NCI-H1048 (cell line): ENCODE measurements around the gene PACSIN1.

Experiments used
- DNase-seq: peaks from one replicate; lab custom pipeline; 2025; lab: John Stamatoyannopoulos, UW

PACSIN1 gene

GRCh38 chr6:34514593-34515472, 49.0 kb downstream of the PACSIN1 start:
- no peak for DNase-seq

DNA sequence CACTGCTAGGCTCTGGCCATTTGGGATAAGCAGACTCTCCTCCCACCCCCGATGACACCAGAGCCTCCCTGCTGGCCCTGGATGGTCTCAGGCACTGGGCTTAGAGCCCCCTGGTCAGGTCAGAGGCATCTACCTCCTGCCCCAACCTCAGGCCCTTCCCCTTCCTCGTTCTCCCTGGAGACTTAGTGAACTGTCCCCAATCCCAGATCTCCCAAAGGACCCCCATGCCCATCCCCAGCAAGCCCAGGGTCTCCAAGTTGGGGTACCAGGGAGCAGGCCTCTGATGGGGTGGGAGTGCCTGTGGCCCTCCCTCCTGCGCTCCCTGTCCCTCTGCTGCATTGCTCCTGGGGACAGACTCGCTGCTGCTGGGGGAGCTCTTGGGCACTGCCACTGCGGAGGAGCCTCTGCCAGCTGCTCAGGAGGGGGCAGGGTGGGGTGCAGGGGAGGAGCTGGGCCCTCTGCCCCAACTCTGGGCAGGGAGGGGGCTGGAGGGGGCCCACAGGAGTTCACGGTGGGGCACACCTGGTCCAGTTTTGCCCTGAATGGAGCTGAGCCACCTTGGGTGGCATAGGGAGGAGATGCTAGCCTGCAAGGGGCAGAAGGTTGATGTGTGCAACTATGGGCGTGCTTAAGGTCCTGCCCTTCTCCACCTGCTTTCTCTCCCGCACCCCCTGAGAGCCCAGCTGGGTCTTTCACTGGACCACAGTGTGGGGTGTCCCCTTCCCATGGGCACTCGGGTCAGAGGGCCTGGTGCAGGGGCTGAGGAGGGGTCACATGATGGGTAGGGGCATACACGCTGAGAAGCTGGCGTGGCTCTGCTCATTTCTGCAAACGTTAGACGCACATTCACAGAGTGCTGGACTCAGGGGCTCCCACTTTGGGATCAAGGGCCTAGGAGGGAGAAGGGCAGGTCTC, 49.9 kb downstream of the PACSIN1 start:
- no peak for DNase-seq

DNA sequence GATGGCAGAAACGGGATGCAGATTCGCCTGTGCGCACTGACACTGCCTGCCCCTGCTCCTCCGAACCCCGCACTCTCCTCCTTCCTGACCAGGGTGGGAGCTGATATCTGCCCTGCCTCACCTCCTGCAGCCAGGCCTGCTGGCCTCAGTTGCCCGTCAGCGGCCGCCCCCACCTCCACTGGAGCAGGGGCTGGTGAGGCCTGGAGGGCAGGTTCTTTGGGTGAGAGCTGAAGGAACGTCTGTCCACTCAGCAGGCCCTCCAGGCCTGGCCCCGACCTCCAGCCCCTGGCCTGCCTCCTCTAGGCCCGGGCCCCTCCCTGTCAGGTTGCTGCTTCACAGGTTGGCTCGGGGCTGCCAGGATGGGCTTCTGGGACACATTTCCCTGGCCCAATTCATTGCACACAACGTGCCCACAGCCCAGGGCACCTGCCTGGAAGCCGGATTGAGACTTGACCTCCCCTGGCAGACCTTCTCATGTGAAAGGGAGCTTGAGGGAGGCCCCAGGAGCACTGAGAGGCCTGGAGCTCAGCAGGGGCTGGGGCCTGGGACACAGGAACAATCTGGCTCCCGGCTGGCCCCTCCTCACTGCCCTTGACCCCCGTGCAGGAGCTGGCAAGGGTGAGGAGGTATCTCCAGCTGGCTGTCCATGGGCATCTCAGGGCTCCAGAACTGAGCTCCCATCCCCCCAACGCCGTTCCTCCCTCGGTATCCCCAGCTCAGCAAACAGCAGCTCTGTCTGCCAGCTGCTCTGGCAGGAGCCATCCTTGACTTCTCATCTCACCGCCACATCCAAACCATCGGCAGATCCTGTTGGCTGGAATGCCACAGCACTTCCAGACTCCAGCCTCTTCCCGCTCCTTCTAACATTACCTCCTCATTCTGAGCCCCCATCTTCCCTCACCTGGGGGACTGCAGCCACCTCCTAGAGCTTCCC, 50.8 kb downstream of the PACSIN1 start:
- DNase-seq, result no peak

GRCh38 chr6:34517461-34517881, 51.6 kb downstream of the PACSIN1 start:
- no peak for DNase-seq

DNA sequence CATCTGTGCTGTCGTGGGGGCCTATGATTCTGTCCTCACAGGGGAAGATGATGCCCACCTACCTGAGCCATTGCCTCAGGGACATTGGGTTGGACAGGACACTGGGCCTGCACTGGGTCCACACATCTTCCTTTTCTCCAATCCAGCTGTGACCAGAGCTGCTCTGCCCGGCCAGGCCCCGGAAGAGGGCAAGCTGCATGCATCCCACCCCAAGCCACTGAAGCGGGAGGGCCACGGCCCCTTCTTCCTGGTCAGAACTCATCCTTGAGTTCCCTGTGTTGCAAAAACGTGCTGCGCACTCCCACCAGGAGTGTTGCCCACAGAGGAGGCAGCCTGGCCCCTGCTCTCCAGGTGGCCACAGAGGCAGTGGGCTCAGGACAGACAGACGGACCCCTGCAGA, 52.1 kb downstream of the PACSIN1 start:
- no peak for DNase-seq

GRCh38 chr6:34518669-34519365, 52.9 kb downstream of the PACSIN1 start:
- no peak for DNase-seq

GRCh38 chr6:34519971-34520644, 54.2 kb downstream of the PACSIN1 start:
- DNase-seq, result no peak

- no peak for DNase-seq
These were observed 55.0 kb downstream of the PACSIN1 start for GRCh38 chr6:34520645-34521462.

DNA sequence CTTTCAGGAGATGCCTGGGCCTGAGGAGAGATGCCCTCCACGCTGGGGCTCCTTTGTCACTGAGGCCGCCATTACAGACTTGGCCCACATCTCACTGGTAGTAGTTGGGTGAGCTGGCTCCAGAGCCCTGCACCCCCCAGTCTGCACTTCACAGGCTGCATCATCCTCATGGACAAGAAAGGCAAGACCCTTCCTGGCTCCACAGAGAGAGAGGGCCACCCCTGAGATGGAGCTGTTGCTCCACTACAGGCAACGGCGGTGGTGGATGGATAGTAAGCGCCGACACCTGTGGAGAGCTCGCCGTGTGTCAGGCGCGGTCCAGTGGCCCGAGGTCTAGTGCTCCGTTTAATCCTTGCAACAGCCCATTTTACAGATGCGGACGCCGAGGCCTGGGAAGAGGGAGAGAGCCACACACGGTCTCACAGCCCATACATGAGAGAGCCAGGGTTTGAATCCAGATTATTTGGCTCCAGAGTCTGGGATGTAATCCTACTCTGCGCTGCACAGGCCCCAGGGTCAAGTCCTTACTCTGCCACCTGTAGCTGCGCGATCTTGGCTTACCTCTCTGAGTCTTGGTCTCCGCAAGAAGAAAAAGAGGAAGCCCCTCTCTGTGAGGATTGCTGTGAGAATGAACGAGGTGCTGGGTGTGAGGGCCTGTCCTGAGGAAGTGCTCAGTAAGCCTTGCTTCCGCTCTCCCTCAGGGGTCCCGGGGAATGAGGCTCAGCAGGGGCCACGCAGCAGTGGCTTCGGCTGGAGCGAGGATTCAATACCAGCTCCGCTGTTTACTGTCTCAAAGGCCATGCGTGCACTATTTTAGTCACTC, 55.8 kb downstream of the PACSIN1 start:
- no peak for DNase-seq

DNA sequence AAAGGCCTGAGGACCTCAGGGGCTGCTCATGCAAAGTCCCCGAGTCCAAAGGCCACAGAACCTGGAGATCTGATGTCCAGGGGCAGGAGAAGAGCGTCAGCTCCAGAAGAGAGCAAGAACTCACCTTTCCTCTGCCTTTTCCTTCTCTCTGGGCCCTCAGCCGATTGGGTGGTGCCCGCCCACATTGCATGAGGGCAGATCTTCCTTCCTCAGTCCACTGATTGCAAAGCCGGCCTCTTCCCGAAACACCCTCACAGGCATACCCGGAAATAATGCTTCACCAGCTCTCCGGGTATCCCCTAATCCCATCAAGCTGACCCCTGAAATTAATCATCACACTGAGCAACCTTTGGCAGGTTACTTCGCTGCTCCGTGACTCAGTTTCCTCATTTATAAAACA, 56.9 kb downstream of the PACSIN1 start:
- DNase-seq, result no peak

DNA sequence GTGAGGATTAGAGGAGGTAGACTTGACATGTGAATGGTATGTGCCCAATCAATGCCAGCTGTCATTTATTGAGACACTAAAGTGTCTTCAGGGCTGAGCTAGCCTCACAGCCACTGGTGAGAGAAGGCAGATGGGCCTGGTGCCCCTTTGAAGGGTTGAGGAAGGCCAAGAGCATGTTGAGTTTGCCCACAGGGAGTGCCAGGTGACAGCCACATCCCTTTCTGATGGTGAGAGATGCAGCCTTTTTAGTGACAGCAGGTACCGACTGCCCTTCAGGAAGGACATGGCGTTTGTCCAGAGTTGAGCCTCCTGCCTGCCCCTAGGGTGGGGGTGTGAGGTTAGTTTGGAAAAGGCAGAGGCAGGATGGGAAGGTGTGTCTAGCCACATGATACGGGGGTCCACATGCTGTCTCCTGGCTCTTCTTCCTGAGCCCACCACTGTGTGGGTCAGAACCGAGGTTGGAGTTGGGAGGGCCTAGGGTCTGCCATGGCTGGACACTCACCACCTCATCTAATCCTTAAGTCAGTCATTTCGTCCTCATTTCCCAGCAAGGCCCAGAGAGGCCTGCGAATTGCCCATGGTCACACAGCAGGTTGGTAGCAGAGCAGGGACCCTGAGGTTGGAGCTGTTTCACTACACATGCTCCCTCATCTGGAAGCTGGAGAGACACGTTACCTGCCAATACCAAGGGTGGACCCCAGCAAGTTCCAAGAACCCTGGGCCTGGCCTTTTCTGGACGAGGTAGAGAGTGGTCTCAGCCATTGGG, 57.7 kb downstream of the PACSIN1 start:
- no peak for DNase-seq

DNA sequence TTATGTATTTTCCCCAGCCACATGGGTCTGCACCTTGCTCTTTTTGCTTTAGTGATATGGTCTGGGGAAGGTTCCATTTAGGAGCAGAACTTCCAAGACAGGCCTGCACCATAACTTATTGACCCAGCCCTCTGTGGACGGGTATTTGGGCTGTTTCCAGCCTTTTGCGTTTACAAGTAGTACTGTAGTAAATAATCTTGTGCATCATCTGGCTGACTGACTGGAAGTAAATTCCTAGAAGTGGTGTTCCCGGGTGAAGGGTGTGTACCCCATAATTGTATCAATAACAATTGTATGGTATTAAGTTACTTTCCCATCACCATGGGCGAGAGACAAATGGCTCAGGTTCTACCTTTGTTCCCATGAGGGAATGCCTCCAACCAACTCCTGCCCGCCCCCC, 58.6 kb downstream of the PACSIN1 start:
- DNase-seq, result no peak

- DNase-seq, result no peak
These were observed 59.1 kb downstream of the PACSIN1 start for GRCh38 chr6:34524971-34525370.

DNA sequence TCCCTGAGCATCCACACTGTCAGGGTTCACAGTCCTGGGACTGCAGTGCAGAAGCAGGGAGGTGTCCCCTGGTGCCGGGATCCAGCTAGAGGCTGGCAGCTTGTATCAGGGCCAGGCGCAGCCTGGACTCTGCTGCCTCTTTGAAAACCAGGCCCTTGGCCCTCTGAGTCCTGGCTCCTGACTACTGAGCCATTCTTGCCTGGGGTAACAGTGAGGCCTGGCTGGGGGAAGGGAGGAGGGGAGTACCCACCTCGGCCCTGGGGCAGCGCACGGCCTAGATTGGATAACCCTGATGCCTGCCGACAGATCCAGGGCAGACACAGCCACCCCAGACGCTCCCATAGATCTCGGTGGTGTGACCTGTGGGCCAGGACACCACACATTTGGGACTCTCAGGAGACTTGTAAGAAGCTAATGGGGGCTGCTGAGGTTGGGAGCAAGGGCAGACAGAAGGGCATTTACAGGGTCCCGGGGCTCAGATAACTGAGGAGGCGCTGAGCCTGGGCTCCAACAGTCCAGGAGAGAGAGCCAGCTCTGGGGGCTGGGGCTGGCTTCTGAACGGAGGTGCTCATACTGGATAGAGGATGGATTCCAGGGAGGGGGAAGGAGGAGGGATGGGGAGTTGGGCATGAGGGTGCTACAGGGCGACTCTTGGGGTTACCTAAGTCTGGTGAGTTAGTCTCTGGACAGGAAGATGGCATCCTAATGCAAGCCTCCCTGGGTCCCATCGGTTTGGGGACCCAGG, 59.7 kb downstream of the PACSIN1 start:
- DNase-seq, result no peak

DNA sequence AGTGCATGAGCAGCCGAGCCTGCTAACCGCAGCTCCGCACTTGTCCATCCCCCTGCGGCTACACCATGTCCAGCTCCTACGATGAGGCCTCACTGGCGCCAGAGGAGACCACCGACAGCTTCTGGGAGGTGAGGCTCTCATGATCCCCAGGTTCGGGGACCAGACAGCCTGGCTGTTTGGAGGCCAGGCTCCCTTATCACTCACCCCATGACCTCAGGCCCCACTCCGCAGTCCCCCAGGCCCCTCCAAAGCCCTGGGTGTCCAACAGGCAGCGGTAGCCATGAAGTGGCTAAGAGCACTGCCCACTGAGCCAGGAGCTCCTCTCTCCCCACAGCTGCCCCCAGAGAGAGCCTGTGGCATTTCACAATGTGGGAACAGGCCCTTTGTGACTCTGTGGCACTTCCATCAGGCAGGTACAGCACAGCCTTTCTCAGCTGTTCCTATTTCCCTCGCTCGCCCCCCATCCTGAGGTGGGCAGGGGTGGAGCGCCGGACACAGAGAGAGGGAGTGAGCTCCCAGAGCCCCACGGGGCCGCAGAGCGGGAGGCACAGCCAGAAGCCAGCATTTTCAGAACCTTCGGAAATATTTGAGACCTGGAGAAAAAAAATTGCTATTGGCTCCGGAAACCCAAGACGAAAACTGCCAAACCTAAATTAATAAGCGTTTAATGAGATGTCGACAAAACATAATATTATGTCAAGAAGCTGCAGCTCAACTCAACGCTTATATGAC, 60.5 kb downstream of the PACSIN1 start:
- no peak for DNase-seq

- peak; percentile 43 for DNase-seq
These were observed 61.3 kb downstream of the PACSIN1 start for GRCh38 chr6:34526992-34527728.
